HG03095 (cell line): Measurements from ENCODE around the gene BEAN1.
"Not testable (repeated sequence)": the region's sequence is repeated elsewhere in the genome, so short reads cannot be mapped to it uniquely, and the experiment has no call there.

Experiments used
- ATAC-seq: cut with Tn5 transposase; IDR thresholded peaks from one replicate; pipeline ENCODE4 v1.9.1; 2021; ENCODE audit warnings: moderate library complexity; ENCODE audit not compliant: unreplicated experiment

The BEAN1 gene

GRCh38 chr16:66503612-66504011, 76.5 kb downstream of the BEAN1 start:
- ATAC-seq: no peak

- ATAC-seq: no peak
Measured at GRCh38 chr16:66507731-66508239, 80.7 kb downstream of the BEAN1 start.

- no peak for ATAC-seq
Measured at GRCh38 chr16:66508248-66508913, 81.3 kb downstream of the BEAN1 start.

GRCh38 chr16:66508914-66509496, 81.9 kb downstream of the BEAN1 start:
- no peak for ATAC-seq

- ATAC-seq: no peak
Measured at GRCh38 chr16:66509576-66509975, 82.5 kb downstream of the BEAN1 start.

- no peak for ATAC-seq
Measured at GRCh38 chr16:66510298-66510697, 83.2 kb downstream of the BEAN1 start.

GRCh38 chr16:66510711-66511601, 83.9 kb downstream of the BEAN1 start:
- no peak for ATAC-seq

- no peak for ATAC-seq
Measured at GRCh38 chr16:66511602-66512271, 84.6 kb downstream of the BEAN1 start.

GRCh38 chr16:66512272-66513110, 85.4 kb downstream of the BEAN1 start:
- no peak for ATAC-seq

GRCh38 chr16:66513111-66513723, 86.1 kb downstream of the BEAN1 start:
- ATAC-seq: no peak

- not testable (repeated sequence) for ATAC-seq
Measured at GRCh38 chr16:66514391-66514790, 87.3 kb downstream of the BEAN1 start.

GRCh38 chr16:66514980-66515595, 88.0 kb downstream of the BEAN1 start:
- ATAC-seq: not testable (repeated sequence)

- no peak for ATAC-seq
Measured at GRCh38 chr16:66515596-66516508, 88.8 kb downstream of the BEAN1 start.

- ATAC-seq: no peak
Measured at GRCh38 chr16:66516509-66516807, 89.4 kb downstream of the BEAN1 start.

GRCh38 chr16:66516808-66517585, 89.9 kb downstream of the BEAN1 start:
- peak; percentile 97 for ATAC-seq

- ATAC-seq: no peak
Measured at GRCh38 chr16:66517586-66518263, 90.6 kb downstream of the BEAN1 start.
